ENCODE measurements around the gene FMO4. TPM values are rescaled to one million over a fixed set of nuclear protein-coding genes. Genes with fewer than 3 reads are reported as not detected.

The FMO4 gene
- total and polyA plus RNA-seq, 3 donors from 2014 or later: 3.1 to 4.2 (median 3.6) TPM

DNA sequence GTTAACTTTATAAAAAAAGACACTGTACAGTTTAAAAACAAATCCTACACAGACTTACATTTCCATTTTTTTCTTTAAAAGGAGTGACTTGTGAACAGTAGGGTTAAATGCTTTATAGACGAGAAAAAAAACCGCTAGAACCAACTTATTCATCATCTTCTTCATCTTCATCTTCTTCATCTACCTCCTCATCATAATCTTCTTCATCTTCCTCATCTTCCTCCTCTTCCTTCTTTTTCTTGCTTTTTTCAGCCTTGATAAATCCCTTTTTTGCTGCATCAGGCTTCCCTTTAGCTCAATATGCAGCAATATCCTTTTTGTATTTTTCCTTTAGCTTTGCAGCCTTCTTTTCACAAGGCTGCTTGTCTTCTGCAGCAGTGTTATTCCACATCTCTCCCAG lies 43.2 kb upstream of the FMO4 start:
- H3K4me1 ChIP-seq: no peaks in the 10 kb centered on the region
- no peak overlapping the region for H3K27ac ChIP-seq
- H3K9me3 ChIP-seq: no peaks in the 10 kb centered on the region
- H3K36me3 ChIP-seq (ENCODE audit: low read depth, missing control alignments): no peaks in the 10 kb centered on the region
- intact Hi-C loops (cut with DNase I; ENCODE audit: low total_unique reads): no loop called here
- 90 to 95% methylated on average over 2 of the region's 2 CpGs for WGBS, 2 donors
- no peak for DNase-seq
- H3K4me3 ChIP-seq: no peak overlapping the region
- TF ChIP-seq POLR2A (IDR thresholded peaks at IDR 0.05): no peak
- TF ChIP-seq, protein P1, sequence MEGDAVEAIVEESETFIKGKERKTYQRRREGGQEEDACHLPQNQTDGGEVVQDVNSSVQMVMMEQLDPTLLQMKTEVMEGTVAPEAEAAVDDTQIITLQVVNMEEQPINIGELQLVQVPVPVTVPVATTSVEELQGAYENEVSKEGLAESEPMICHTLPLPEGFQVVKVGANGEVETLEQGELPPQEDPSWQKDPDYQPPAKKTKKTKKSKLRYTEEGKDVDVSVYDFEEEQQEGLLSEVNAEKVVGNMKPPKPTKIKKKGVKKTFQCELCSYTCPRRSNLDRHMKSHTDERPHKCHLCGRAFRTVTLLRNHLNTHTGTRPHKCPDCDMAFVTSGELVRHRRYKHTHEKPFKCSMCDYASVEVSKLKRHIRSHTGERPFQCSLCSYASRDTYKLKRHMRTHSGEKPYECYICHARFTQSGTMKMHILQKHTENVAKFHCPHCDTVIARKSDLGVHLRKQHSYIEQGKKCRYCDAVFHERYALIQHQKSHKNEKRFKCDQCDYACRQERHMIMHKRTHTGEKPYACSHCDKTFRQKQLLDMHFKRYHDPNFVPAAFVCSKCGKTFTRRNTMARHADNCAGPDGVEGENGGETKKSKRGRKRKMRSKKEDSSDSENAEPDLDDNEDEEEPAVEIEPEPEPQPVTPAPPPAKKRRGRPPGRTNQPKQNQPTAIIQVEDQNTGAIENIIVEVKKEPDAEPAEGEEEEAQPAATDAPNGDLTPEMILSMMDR (IDR thresholded peaks at IDR 0.05): no peak
- no peaks in the 10 kb centered on the region for H3K27me3 ChIP-seq

DNA sequence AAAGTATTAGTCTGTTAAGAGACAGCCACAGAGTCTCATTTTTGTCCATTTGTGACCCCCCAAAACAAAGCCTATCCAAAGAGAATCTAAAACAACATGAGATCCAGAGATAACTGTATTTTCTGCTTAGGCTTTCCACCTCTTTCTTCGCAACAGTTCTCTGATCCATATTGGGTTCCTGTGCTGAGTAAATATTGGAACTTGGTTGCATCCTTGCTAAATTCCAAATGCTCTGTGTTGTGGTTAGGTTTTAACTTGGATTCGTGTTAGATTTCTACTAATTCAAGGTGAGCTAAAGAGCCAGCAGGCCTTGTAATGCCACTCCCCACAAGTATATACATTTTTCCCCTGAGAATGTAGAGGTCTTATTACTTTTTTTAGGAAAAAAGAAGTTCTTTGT lies 36.4 kb upstream of the FMO4 start:
- no peak for DNase-seq
- Histone ChIP-seq H3K27me3 (no peaks in the 10 kb centered on the region), H3K27ac (no peak overlapping the region), H3K4me1 (no peaks in the 10 kb centered on the region), H3K4me3 (no peak overlapping the region), H3K9me3 (no peaks in the 10 kb centered on the region), H3K36me3 (ENCODE audit: low read depth, missing control alignments) (no peaks in the 10 kb centered on the region)
- WGBS, 2 donors: 90 to 93% methylated on average over 2 of the region's 2 CpGs
- TF ChIP-seq, protein P1 (IDR thresholded peaks at IDR 0.05): no peak
- no peak for TF ChIP-seq POLR2A (IDR thresholded peaks at IDR 0.05)
- intact Hi-C loops (cut with DNase I; ENCODE audit: low total_unique reads): no loop called here

DNA sequence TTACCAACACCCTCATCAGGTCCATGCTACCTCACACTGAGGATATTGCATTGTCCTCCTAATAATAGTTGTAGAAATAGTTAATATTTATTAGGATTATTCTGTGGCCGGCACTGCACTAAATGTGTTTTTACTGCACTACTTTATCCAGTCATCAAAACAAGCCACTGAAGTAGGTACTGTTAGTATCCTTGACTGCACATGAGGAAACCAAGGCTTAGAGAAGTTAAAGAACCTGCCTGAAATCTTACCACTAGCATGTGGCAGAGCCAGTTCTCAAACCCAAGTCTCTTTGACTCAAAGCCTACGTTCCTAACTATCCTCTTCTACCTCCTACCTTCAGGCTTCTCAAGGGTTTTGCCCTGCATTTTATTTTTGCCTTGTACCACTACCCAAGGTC lies 34.7 kb upstream of the FMO4 start:
- H3K27me3 ChIP-seq: no peaks in the 10 kb centered on the region

DNA sequence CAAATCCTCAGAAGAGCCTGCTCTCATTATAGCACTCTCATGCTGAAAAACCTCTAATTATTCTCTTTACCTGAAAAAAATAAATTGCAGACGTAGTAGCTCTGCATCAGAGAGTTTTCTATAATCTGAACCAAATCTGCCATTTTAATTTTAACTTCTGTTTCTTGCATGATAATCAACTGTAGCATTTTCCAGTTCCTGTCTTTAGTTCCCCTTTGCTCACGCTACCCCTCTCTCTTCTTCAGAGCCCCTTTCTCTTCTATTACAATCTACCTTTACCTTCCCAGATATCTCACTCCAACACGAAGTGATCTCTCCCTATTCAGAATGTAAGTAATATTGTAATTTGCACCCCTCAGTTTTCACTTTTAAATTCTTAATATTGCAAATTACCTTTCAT lies 34.3 kb upstream of the FMO4 start:
- Histone ChIP-seq H3K9me3 (no peaks in the 10 kb centered on the region), H3K27ac (no peak overlapping the region), H3K27me3 (no peaks in the 10 kb centered on the region), H3K4me3 (no peak overlapping the region), H3K36me3 (ENCODE audit: low read depth, missing control alignments) (no peaks in the 10 kb centered on the region), H3K4me1 (no peaks in the 10 kb centered on the region)
- TF ChIP-seq, protein P1 (IDR thresholded peaks at IDR 0.05): no peak
- no peak for TF ChIP-seq POLR2A (IDR thresholded peaks at IDR 0.05)
- intact Hi-C loops (cut with DNase I; ENCODE audit: low total_unique reads): no loop called here
- no peak for DNase-seq
- 81 to 90% methylated on average over 3 of the region's 3 CpGs for WGBS, 2 donors

More for the DNA sequence above, 34.7 kb upstream of the FMO4 start:
- TF ChIP-seq POLR2A (IDR thresholded peaks at IDR 0.05): no peak
- TF ChIP-seq, protein P1 (IDR thresholded peaks at IDR 0.05): no peak
- Histone ChIP-seq H3K27ac (no peak overlapping the region), H3K4me1 (no peaks in the 10 kb centered on the region), H3K4me3 (no peak overlapping the region), H3K36me3 (ENCODE audit: low read depth, missing control alignments) (no peaks in the 10 kb centered on the region), H3K9me3 (no peaks in the 10 kb centered on the region)
- intact Hi-C loops (cut with DNase I; ENCODE audit: low total_unique reads): no loop called here
- DNase-seq: no peak
- 98% methylated on average over 2 of the region's 2 CpGs for WGBS, 2 donors

DNA sequence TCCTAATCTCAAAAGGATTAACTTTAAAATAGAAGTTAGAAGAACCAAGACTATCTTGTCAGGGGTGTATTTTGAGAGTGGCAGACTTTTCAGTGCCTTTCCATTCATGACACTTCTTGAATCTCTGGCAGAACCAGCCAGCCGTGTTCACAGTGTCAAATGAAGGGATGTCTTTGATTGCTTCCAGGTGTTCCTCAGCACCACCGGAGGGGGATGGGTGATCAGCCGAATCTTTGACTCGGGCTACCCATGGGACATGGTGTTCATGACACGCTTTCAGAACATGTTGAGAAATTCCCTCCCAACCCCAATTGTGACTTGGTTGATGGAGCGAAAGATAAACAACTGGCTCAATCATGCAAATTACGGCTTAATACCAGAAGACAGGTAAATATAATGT lies 33.4 kb upstream of the FMO4 start:
- 81 to 90% methylated on average over 7 of the region's 7 CpGs for WGBS, 2 donors
- no peaks in the 10 kb centered on the region for H3K36me3 ChIP-seq (ENCODE audit: low read depth, missing control alignments)
- no peak for DNase-seq
- intact Hi-C loops (cut with DNase I; ENCODE audit: low total_unique reads): no loop called here
- H3K27ac ChIP-seq: no peak overlapping the region
- TF ChIP-seq POLR2A (IDR thresholded peaks at IDR 0.05): no peak
- TF ChIP-seq, protein P1 (IDR thresholded peaks at IDR 0.05): no peak
- H3K4me1 ChIP-seq: no peaks in the 10 kb centered on the region
- no peaks in the 10 kb centered on the region for H3K27me3 ChIP-seq
- no peak overlapping the region for H3K4me3 ChIP-seq
- no peaks in the 10 kb centered on the region for H3K9me3 ChIP-seq

All from testis (tissue), 3 donors.